Mucosa of gallbladder (tissue), 1 donor: Measurements from ENCODE around the gene IGSF3. TPM values are rescaled to one million over a fixed set of nuclear protein-coding genes. Genes with fewer than 3 reads are reported as not detected.

Experiments used
- DNase-seq: peaks from one replicate; pipeline ENCODE4 v3.0.0-alpha.2; 2020; ENCODE audit warnings: low spot score
- total RNA-seq: library from RNA; stranded (reverse); gene quantifications from one replicate; pipeline ENCODE4 v1.2.1, GENCODE V29; 2021
- donor health status: DM: no; HTN: no; CAD: no.

The IGSF3 gene
- 21.6 TPM for total RNA-seq

GRCh38 chr1:116667575-116668105 lies at the start of gene IGSF3:
Gene IGSF3, minus strand, starts transcription at chr1:116667733. Its CDS starts 1,407 bp downstream, at chr1:116666326.
- DNase-seq = peak; percentile 63

GRCh38 chr1:116717318-116717717 lies 49.8 kb upstream of the IGSF3 start:
- no peak for DNase-seq

- no peak for DNase-seq
Observed at GRCh38 chr1:116716391-116716790, 48.9 kb upstream of the IGSF3 start.

- no peak for DNase-seq
Observed at GRCh38 chr1:116713474-116713873, 45.9 kb upstream of the IGSF3 start.

GRCh38 chr1:116712510-116712909 lies 45.0 kb upstream of the IGSF3 start:
- no peak for DNase-seq

GRCh38 chr1:116711263-116711840 lies 43.8 kb upstream of the IGSF3 start:
- DNase-seq = no peak

- DNase-seq = no peak
Observed at GRCh38 chr1:116710420-116711262, 43.1 kb upstream of the IGSF3 start.

- no peak for DNase-seq
Observed at GRCh38 chr1:116709666-116710167, 42.2 kb upstream of the IGSF3 start.

GRCh38 chr1:116708255-116708900 lies 40.8 kb upstream of the IGSF3 start:
- no peak for DNase-seq

- no peak for DNase-seq
Observed at GRCh38 chr1:116706841-116707240, 39.3 kb upstream of the IGSF3 start.

GRCh38 chr1:116706123-116706522 lies 38.6 kb upstream of the IGSF3 start:
- no peak for DNase-seq

GRCh38 chr1:116704278-116704677 lies 36.7 kb upstream of the IGSF3 start:
- no peak for DNase-seq

GRCh38 chr1:116699605-116700004 lies 32.1 kb upstream of the IGSF3 start:
- no peak for DNase-seq

- DNase-seq = no peak
Observed at GRCh38 chr1:116698244-116698595, 30.7 kb upstream of the IGSF3 start.

GRCh38 chr1:116697548-116698243 lies 30.2 kb upstream of the IGSF3 start:
- DNase-seq = no peak

GRCh38 chr1:116694524-116694923 lies 27.0 kb upstream of the IGSF3 start:
- DNase-seq = no peak

GRCh38 chr1:116693759-116694480 lies 26.4 kb upstream of the IGSF3 start:
- DNase-seq = no peak

GRCh38 chr1:116692879-116693278 lies 25.3 kb upstream of the IGSF3 start:
- no peak for DNase-seq

- no peak for DNase-seq
Observed at GRCh38 chr1:116690849-116691406, 23.4 kb upstream of the IGSF3 start.

- DNase-seq = no peak
Observed at GRCh38 chr1:116690396-116690848, 22.9 kb upstream of the IGSF3 start.
